H1 (cell line): Measurements from ENCODE around the gene EMP3. TPM values are rescaled to one million over a fixed set of nuclear protein-coding genes. Genes with fewer than 3 reads are reported as not detected.
A peak's percentile ranks its signal among the peaks of the same experiment; 100 is the strongest.

Source experiments
- CTCF ChIA-PET: fragments of 300-600 bp; sonication (Branson Sonifier 250); formaldehyde crosslinking; loops from one replicate; lab custom pipeline; 2021; ENCODE audit not compliant: partially characterized antibody; lab: Charles Lee
- POLR2A ChIA-PET: fragments of 300-600 bp; sonication (Branson Sonifier 250); formaldehyde crosslinking; loops from one replicate; lab custom pipeline; 2021; ENCODE audit warnings: inconsistent platforms; ENCODE audit not compliant: partially characterized antibody; lab: Charles Lee
- DNase-seq, 2 experiments: peaks; one replicate each; pipeline versions ENCODE4 v3.0.0 to v3.0.0-alpha.2; 2010 to 2022; ENCODE audit warnings: low spot score in 2 of 2, low read depth in 1 of 2, mixed read lengths in 1 of 2
- FAIRE-seq: peaks from 2 replicates; lab custom pipeline; 2011; peaks lifted over from hg19 to GRCh38; lab: Jason Lieb, UNC
- H2AFZ ChIP-seq: 2 replicates; pipeline ENCODE4 v1.8.1; 2012; ENCODE audit warnings: low read length, inconsistent platforms
- H2AK5ac ChIP-seq: 2 replicates; pipeline ENCODE4 v1.6.1; 2013; ENCODE audit warnings: low read depth, low read length
- H2BK120ac ChIP-seq: replicated peaks from 2 replicates; pipeline ENCODE3; 2013; ENCODE audit warnings: low read depth, low read length, inconsistent platforms
- H2BK12ac ChIP-seq: 2 replicates; pipeline ENCODE4 v1.6.1; 2013; ENCODE audit warnings: low read depth, low read length
- H2BK15ac ChIP-seq: 2 replicates; pipeline ENCODE4 v1.6.1; 2013; ENCODE audit warnings: low read length
- H2BK20ac ChIP-seq: 2 replicates; pipeline ENCODE4 v1.6.1; 2013; ENCODE audit warnings: low read length
- H2BK5ac ChIP-seq: 2 replicates; pipeline ENCODE4 v1.6.1; 2013; ENCODE audit warnings: low read depth, low read length
- H3K14ac ChIP-seq: 2 replicates; pipeline ENCODE4 v1.6.1; 2013; ENCODE audit warnings: inconsistent platforms; ENCODE audit not compliant: insufficient read length
- H3K18ac ChIP-seq: 2 replicates; pipeline ENCODE4 v1.6.1; 2013; ENCODE audit warnings: low read length; ENCODE audit errors: extremely low read depth
- H3K23ac ChIP-seq: 2 replicates; pipeline ENCODE4 v1.6.1; 2013; ENCODE audit warnings: inconsistent platforms; ENCODE audit not compliant: insufficient read length
- H3K23me2 ChIP-seq: 2 replicates; pipeline ENCODE4 v1.6.1; 2013; ENCODE audit warnings: low read depth, low read length
- H3K27ac ChIP-seq: 2 replicates; pipeline ENCODE4 v1.6.1; 2011; ENCODE audit warnings: low read depth, low read length, inconsistent platforms
- H3K27me3 ChIP-seq, 4 experiments: replicated peaks in 1 of 4; 1 replicate in 1 of 4; 2 replicates in 3 of 4; pipeline versions ENCODE4 v1.6.1 to v1.8.1; 2011 to 2013; ENCODE audit warnings: low read length in 3 of 4, mild to moderate bottlenecking in 3 of 4, inconsistent platforms in 2 of 4, mixed read lengths in 2 of 4, moderate library complexity in 1 of 4; ENCODE audit not compliant: control insufficient read depth in 3 of 4, insufficient read depth in 3 of 4; ENCODE audit errors: extremely low read depth in 1 of 4
- H3K36me3 ChIP-seq, 4 experiments: 2 replicates each; pipeline versions ENCODE4 v1.6.1 to v1.8.1; 2011 to 2013; ENCODE audit warnings: mild to moderate bottlenecking in 4 of 4, low read length in 3 of 4, moderate library complexity in 2 of 4, control low read depth in 1 of 4, inconsistent platforms in 1 of 4; ENCODE audit not compliant: insufficient read depth in 4 of 4, control insufficient read depth in 2 of 4
- H3K4ac ChIP-seq: replicated peaks from 2 replicates; pipeline ENCODE3; 2013; ENCODE audit warnings: low read length, low read depth, mixed read lengths, inconsistent platforms; ENCODE audit not compliant: insufficient read length
- H3K4me1 ChIP-seq, 4 experiments: replicated peaks in 1 of 4; 1 replicate in 1 of 4; 2 replicates in 3 of 4; pipeline versions ENCODE4 v1.6.1 to v1.8.1; 2011 to 2013; ENCODE audit warnings: low read length in 3 of 4, inconsistent platforms in 2 of 4, mixed read lengths in 1 of 4; ENCODE audit not compliant: insufficient read depth in 4 of 4, control insufficient read depth in 3 of 4
- H3K4me2 ChIP-seq, 2 experiments: 2 replicates each; pipeline versions ENCODE4 v1.6.1 to v1.8.1; 2011 to 2013; ENCODE audit warnings: low read depth in 2 of 2, low read length in 2 of 2, control low read depth in 1 of 2, inconsistent platforms in 1 of 2, mild to moderate bottlenecking in 1 of 2; ENCODE audit not compliant: insufficient read depth in 1 of 2
- H3K4me3 ChIP-seq, 4 experiments: fragments of 200-600, 300-600 bp in 1 of 4; sonication (generic), shearing (Covaris generic), sonication (Bioruptor Twin) in 1 of 4; 2 replicates each; pipeline versions ENCODE4 v1.5.1 to v1.8.1; 2011 to 2016; ENCODE audit warnings: low read length in 4 of 4, low read depth in 3 of 4, control low read depth in 2 of 4, inconsistent platforms in 2 of 4, mild to moderate bottlenecking in 2 of 4, mixed read lengths in 1 of 4, moderate library complexity in 1 of 4; ENCODE audit not compliant: insufficient read depth in 2 of 4; ENCODE audit errors: extremely low read depth in 1 of 4
- H3K56ac ChIP-seq: replicated peaks from 2 replicates; pipeline ENCODE3; 2013; ENCODE audit warnings: low read depth, mild to moderate bottlenecking, mixed read lengths, low read length, inconsistent platforms; ENCODE audit not compliant: insufficient read length
- H3K79me1 ChIP-seq: 2 replicates; pipeline ENCODE4 v1.6.1; 2013; ENCODE audit warnings: low read depth, low read length, control low read depth
- H3K79me2 ChIP-seq, 2 experiments: 2 replicates each; pipeline versions ENCODE4 v1.6.1 to v1.8.1; 2012 to 2013; ENCODE audit warnings: low read length in 2 of 2, mild to moderate bottlenecking in 2 of 2, inconsistent platforms in 1 of 2; ENCODE audit not compliant: insufficient read depth in 2 of 2, control insufficient read depth in 1 of 2
- H3K9ac ChIP-seq, 4 experiments: replicated peaks in 1 of 4; 1 replicate in 1 of 4; 2 replicates in 3 of 4; pipeline versions ENCODE4 v1.6.1 to v1.8.1; 2011 to 2013; ENCODE audit warnings: low read depth in 3 of 4, low read length in 3 of 4, control low read depth in 2 of 4, mild to moderate bottlenecking in 2 of 4, moderate library complexity in 2 of 4, inconsistent platforms in 1 of 4; ENCODE audit errors: extremely low read depth in 1 of 4
- H3K9me3 ChIP-seq, 2 experiments: 2 replicates each; pipeline versions ENCODE4 v1.6.1 to v1.8.1; 2012 to 2013; ENCODE audit warnings: mild to moderate bottlenecking in 2 of 2, moderate library complexity in 2 of 2, control low read depth in 1 of 2, inconsistent platforms in 1 of 2, low read depth in 1 of 2, low read length in 1 of 2, mixed read lengths in 1 of 2; ENCODE audit not compliant: insufficient read depth in 2 of 2
- H4K20me1 ChIP-seq, 2 experiments: replicated peaks in 1 of 2; 2 replicates each; pipeline versions ENCODE3 to v1.8.1; 2011 to 2013; ENCODE audit warnings: inconsistent platforms in 2 of 2, low read length in 2 of 2, mild to moderate bottlenecking in 1 of 2; ENCODE audit not compliant: insufficient read depth in 2 of 2, control insufficient read depth in 1 of 2
- H4K5ac ChIP-seq: 2 replicates; pipeline ENCODE4 v1.6.1; 2013; ENCODE audit warnings: low read length, low read depth, mixed read lengths, inconsistent platforms; ENCODE audit not compliant: insufficient read length
- H4K8ac ChIP-seq: 2 replicates; pipeline ENCODE4 v1.8.0; 2013; ENCODE audit warnings: mild to moderate bottlenecking, moderate library complexity, low read length, inconsistent platforms; ENCODE audit not compliant: insufficient read depth; ENCODE audit errors: extremely low read depth
- H4K91ac ChIP-seq: replicated peaks from 2 replicates; pipeline ENCODE3; 2013; ENCODE audit warnings: low read length, mixed read lengths, inconsistent platforms; ENCODE audit not compliant: insufficient read length
- CBX8 ChIP-seq: fragments of 300-800, 300-1000 bp; sonication (generic); IDR thresholded peaks from 2 replicates; pipeline ENCODE4 v1.7.1; 2016; ENCODE audit warnings: low read depth, low read length, borderline replicate concordance
- EGR1 ChIP-seq: IDR thresholded peaks from 2 replicates; pipeline ENCODE4 v1.6.1; 2011; ENCODE audit warnings: low read depth, low read length, borderline replicate concordance
- NANOG ChIP-seq: IDR thresholded peaks from 2 replicates; pipeline ENCODE4 v1.6.1; 2011; ENCODE audit warnings: low read length, low read depth, mild to moderate bottlenecking, inconsistent platforms; ENCODE audit not compliant: insufficient read depth, poor library complexity, severe bottlenecking
- NRF1 ChIP-seq: IDR thresholded peaks from 2 replicates; pipeline ENCODE4 v1.6.1; 2011; ENCODE audit warnings: mild to moderate bottlenecking, low read depth, low read length, improper control_type of control experiment
- POLR2AphosphoS5 ChIP-seq: IDR thresholded peaks from 2 replicates; pipeline ENCODE4 v1.6.1; 2011; ENCODE audit warnings: low read depth, low read length
- RAD21 ChIP-seq, 2 experiments: IDR thresholded peaks in 1 of 2; conservative IDR thresholded peaks in 1 of 2; 2 replicates each; pipeline ENCODE4 v1.6.1; 2011; ENCODE audit warnings: low read depth in 2 of 2, low read length in 2 of 2, improper control_type of control experiment in 1 of 2, inconsistent platforms in 1 of 2, mild to moderate bottlenecking in 1 of 2, moderate library complexity in 1 of 2
- RFX5 ChIP-seq: IDR thresholded peaks from 2 replicates; pipeline ENCODE4 v1.6.1; 2011; ENCODE audit warnings: low read depth, low read length, improper control_type of control experiment, borderline replicate concordance
- SIN3A ChIP-seq, 2 experiments: IDR thresholded peaks in 1 of 2; conservative IDR thresholded peaks in 1 of 2; 2 replicates each; pipeline ENCODE4 v1.6.1; 2011 to 2012; ENCODE audit warnings: low read length in 2 of 2, improper control_type of control experiment in 1 of 2, low read depth in 1 of 2, mild to moderate bottlenecking in 1 of 2
- SP1 ChIP-seq: IDR thresholded peaks from 2 replicates; pipeline ENCODE4 v1.6.1; 2011; ENCODE audit warnings: low read depth, low read length
- SUZ12 ChIP-seq: fragments of 200-600 bp; sonication (generic); IDR thresholded peaks from 2 replicates; pipeline ENCODE4 v1.6.1; 2012; ENCODE audit warnings: mild to moderate bottlenecking, inconsistent platforms, low read length, moderate library complexity, mixed read lengths
- USF2 ChIP-seq: IDR thresholded peaks from 2 replicates; pipeline ENCODE4 v1.6.1; 2011; ENCODE audit warnings: low read length, improper control_type of control experiment
- WGBS, 2 experiments: shearing (Covaris generic) in 1 of 2; methylation state at CpG; one replicate each; pipeline versions ENCODE4 v1.1.6 to v1.1.7; 2013 to 2015; ENCODE audit warnings: low lambda C conversion rate in 2 of 2, mixed read lengths in 2 of 2, inconsistent platforms in 1 of 2, low coverage in 1 of 2, missing lambda C conversion rate in 1 of 2; ENCODE audit not compliant: insufficient replicate concordance in 2 of 2, insufficient coverage in 1 of 2, insufficient read length in 1 of 2; ENCODE audit errors: extremely low coverage in 1 of 2, missing lambda C conversion rate in 1 of 2; 5-methylcytosine and 5-hydroxymethylcytosine counted together
- polyA plus RNA-seq, 7 experiments: library from polyadenylated mRNA; depleted of rRNA in 3 of 7; stranded (reverse) in 5 of 7; unstranded in 2 of 7; fragments of >200 nt in 5 of 7; fragments of 200-250 nt in 2 of 7; gene quantifications; 1 replicate in 5 of 7; 2 replicates in 1 of 7; 4 replicates in 1 of 7; pipeline versions ENCODE4 v1.2.1 to v1.2.3, GENCODE V29; 2011 to 2013; ENCODE audit warnings: missing spikeins in 2 of 7, mixed read lengths in 2 of 7
- total RNA-seq: library from RNA; stranded (reverse); fragmentation: NEBNext Ultra II Directional; extraction: Animal tissue kit (Norgen Biotek cat#: 25700); gene quantifications from 2 replicates; pipeline ENCODE4 v1.2.1, GENCODE V29; 2021

The EMP3 gene
- total and polyA plus RNA-seq, 2 of the 8 experiments (the other 6 are each of a cell fraction or from before 2014, with no cell fraction given): 18.4 to 87.8 TPM

GRCh38 chr19:48354332-48354992 lies 29.1 kb downstream of the EMP3 start:
- no peaks in the 10 kb centered on the region for H3K79me1 ChIP-seq
- no peaks in the 10 kb centered on the region for H3K36me3 ChIP-seq
- H4K20me1 ChIP-seq: no peaks in the 10 kb centered on the region
- no peak overlapping the region for H3K27ac ChIP-seq
- FAIRE-seq (no peak), DNase-seq (no peak)
- WGBS, 2 experiments: 90% methylated on average over 14 of the region's 15 CpGs; no CpG with 5 or more reads in 1 of the 2 experiments
- no peak overlapping the region for H3K23ac ChIP-seq
- H2BK20ac ChIP-seq: no peak overlapping the region
- no peak overlapping the region for H4K91ac ChIP-seq
- H2AFZ ChIP-seq: no peak overlapping the region
- no peaks in the 10 kb centered on the region for H3K9me3 ChIP-seq
- no peak overlapping the region for H3K4ac ChIP-seq
- H3K18ac ChIP-seq: no peak overlapping the region
- H3K4me3 ChIP-seq: no peak overlapping the region
- POLR2A ChIA-PET: interaction anchor here (1.3 to 1.5 kb wide), 2 partner anchors 9 to 40 kb away, joined by 3 to 10 read pairs; partner anchors contain the start of genes SYNGR4 and TMEM143
- H2AK5ac ChIP-seq: no peak overlapping the region
- no peak overlapping the region for H2BK120ac ChIP-seq
- no peaks in the 10 kb centered on the region for H3K4me1 ChIP-seq
- 0 out of 2 replicates have a peak overlapping the region, but pooled peaks have one; percentile 57 for H4K8ac ChIP-seq
- H3K14ac ChIP-seq: no peak overlapping the region
- no peak overlapping the region for H3K56ac ChIP-seq
- no peak overlapping the region for H3K9ac ChIP-seq
- H2BK5ac ChIP-seq: no peak overlapping the region
- H3K23me2 ChIP-seq: no peaks in the 10 kb centered on the region
- CTCF ChIA-PET: interaction anchor here (0.6 to 2.1 kb wide), 5 partner anchors 8 to 46 kb away, joined by 3 to 5 read pairs (median 3); partner anchors contain the start of gene KDELR1
- H3K79me2 ChIP-seq: no peaks in the 10 kb centered on the region
- no peak overlapping the region for H3K4me2 ChIP-seq
- no peak overlapping the region for H2BK12ac ChIP-seq
- no peaks in the 10 kb centered on the region for H3K27me3 ChIP-seq
- no peak overlapping the region for H2BK15ac ChIP-seq
- H4K5ac ChIP-seq: no peak overlapping the region
- TF ChIP-seq RAD21 (IDR thresholded peaks at IDR 0.05 in 1 of 2, conservative IDR thresholded peaks at IDR 0.05 in 1 of 2; ENCODE audit: low read depth in 2 of 2, low read length in 2 of 2): no peak
- no peak for TF ChIP-seq NANOG
- TF ChIP-seq SUZ12: no peak
- no peak for TF ChIP-seq SIN3A (conservative IDR thresholded peaks at IDR 0.05 in 1 of 2, IDR thresholded peaks at IDR 0.05 in 1 of 2; ENCODE audit: low read depth in 1 of 2, low read length in 2 of 2)
- TF ChIP-seq NRF1: no peak
- no peak for TF ChIP-seq SP1
- TF ChIP-seq RFX5: no peak
- TF ChIP-seq POLR2AphosphoS5: no peak
- TF ChIP-seq EGR1: no peak
- TF ChIP-seq USF2: no peak
- TF ChIP-seq CBX8: no peak
